Measurements from ENCODE around the gene CCDC191.

The CCDC191 gene

DNA sequence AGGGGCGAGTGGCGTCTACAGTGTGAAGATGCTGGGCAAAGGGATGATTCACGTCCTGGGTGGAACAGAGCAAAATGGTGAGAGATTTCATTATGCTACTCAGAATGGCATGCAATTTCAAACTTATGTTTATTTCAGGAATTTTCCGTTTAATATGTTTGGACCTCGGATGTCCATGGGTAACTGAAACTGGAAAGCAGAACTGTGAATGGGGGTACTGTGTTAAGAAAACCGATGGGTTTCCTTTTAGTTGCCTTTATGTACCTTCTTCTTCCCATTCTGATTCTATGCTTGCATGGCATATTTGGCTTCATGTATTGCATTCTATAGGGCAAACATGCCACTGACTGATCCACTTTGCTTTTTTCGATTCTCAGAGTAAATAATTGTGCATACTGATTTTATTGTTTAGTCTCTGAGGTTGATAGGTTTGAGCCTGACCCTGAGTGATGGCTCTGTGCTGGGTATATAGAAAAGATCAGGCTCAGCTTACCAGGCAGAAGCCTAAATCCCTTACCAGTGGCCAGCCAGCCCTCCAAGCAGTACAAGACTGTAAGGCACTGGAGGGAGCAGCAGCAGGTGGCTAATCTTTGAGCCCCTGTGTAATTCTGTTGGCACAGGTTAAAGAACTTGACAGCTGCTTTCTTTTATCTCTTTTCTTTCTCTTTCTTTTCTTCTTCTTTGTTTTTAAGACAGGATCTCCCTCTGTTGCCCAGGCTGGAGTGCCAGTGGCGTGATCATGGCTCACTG, 4.8 kb upstream of the CCDC191 start:
- TF ChIP-seq, protein P1, sequence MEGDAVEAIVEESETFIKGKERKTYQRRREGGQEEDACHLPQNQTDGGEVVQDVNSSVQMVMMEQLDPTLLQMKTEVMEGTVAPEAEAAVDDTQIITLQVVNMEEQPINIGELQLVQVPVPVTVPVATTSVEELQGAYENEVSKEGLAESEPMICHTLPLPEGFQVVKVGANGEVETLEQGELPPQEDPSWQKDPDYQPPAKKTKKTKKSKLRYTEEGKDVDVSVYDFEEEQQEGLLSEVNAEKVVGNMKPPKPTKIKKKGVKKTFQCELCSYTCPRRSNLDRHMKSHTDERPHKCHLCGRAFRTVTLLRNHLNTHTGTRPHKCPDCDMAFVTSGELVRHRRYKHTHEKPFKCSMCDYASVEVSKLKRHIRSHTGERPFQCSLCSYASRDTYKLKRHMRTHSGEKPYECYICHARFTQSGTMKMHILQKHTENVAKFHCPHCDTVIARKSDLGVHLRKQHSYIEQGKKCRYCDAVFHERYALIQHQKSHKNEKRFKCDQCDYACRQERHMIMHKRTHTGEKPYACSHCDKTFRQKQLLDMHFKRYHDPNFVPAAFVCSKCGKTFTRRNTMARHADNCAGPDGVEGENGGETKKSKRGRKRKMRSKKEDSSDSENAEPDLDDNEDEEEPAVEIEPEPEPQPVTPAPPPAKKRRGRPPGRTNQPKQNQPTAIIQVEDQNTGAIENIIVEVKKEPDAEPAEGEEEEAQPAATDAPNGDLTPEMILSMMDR (IDR thresholded peaks at IDR 0.05; ENCODE audit: control insufficient read depth, extremely low read depth, insufficient read depth): no peak
- DNase-seq (ENCODE audit: low read depth): no peak
- H3K4me3 ChIP-seq (ENCODE audit: low read depth, low read length): no peak overlapping the region

DNA sequence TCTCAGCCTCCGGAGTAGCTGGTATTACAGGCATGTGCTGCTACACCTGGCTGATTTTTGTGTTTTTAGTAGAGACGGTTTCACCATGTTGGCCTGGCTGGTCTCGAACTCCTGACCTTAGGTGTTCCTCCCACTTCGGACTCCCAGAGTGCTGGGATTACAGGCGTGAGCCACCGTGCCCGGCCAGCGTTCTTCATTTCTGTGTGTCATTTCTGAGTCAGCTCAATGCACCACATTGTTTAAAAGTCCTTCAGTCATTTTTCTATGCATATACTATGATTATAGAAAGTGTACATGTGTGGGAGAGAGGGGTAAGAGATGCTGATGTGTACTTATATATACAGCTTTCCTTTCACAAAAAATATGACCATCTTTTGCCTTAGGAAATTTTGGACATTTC, 2.3 kb upstream of the CCDC191 start:
- TF ChIP-seq, protein P1 (IDR thresholded peaks at IDR 0.05; ENCODE audit: control insufficient read depth, extremely low read depth, insufficient read depth): no peak
- DNase-seq (ENCODE audit: low read depth): no peak
- no peak overlapping the region for H3K4me3 ChIP-seq (ENCODE audit: low read depth, low read length)

DNA sequence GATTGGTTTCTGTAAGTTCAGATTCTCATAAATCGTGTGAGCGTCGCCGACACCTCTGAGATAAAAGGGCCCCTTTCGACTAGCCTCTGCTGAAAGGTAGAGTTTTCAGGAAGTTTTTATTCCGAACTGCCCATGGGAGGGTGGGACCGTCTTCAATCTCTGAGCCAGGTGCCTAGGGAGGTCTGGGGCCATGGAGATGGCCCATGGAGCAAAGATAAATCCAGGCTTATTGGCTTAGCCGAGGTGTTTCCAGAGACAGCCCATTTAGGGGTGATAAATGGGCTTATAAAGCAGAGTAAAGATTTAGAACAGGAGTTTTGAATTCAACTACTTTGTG, 653 bp upstream of the CCDC191 start:
- DNase-seq (ENCODE audit: low read depth): no peak
- peak overlapping the region; percentile 94 for H3K4me3 ChIP-seq (ENCODE audit: low read depth, low read length)
- TF ChIP-seq, protein P1 (IDR thresholded peaks at IDR 0.05; ENCODE audit: control insufficient read depth, extremely low read depth, insufficient read depth): no peak

DNA sequence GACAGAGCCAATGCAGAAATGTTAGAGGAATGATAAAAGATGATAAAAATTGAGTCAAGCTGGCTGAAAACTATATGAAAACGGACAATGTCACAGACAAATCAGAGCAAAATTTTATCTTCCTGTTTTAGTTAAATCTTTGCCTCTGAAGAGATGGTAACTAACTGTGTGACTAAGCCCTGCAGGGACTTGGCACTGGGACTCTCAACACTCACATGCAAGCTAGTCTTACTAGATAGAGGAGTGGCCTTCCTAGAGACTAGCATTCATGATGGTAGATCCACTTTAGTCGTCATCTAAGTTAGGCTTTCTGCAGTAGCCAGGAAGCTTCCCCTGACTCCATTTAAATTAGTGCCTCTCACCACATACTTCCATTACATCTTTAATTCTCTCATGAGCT, 4.1 kb downstream of the CCDC191 start:
- TF ChIP-seq, protein P1 (IDR thresholded peaks at IDR 0.05; ENCODE audit: control insufficient read depth, extremely low read depth, insufficient read depth): no peak
- no peak overlapping the region for H3K4me3 ChIP-seq (ENCODE audit: low read depth, low read length)
- no peak for DNase-seq (ENCODE audit: low read depth)

DNA sequence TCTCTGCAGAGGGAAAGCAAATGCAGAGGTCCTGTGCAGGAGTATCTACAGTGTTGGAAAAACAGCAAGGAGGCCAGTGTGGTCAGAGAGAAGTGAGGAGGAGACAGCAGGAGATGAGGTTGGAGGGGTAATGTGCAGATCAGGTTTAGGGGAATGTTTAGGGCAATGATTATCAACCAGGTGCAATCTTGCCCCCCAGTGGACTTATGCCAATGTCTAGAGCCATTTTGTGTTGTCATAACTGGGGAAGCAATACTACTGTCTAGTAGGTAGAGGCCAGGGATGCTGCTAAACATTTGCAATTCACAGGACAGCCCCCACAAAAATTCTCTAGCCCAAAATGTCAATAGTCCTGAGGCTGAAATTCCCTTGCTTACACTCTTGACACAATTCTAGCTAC, 13.1 kb downstream of the CCDC191 start:
- TF ChIP-seq, protein P1 (IDR thresholded peaks at IDR 0.05; ENCODE audit: control insufficient read depth, extremely low read depth, insufficient read depth): no peak
- H3K4me3 ChIP-seq (ENCODE audit: low read depth, low read length): no peak overlapping the region
- no peak for DNase-seq (ENCODE audit: low read depth)

DNA sequence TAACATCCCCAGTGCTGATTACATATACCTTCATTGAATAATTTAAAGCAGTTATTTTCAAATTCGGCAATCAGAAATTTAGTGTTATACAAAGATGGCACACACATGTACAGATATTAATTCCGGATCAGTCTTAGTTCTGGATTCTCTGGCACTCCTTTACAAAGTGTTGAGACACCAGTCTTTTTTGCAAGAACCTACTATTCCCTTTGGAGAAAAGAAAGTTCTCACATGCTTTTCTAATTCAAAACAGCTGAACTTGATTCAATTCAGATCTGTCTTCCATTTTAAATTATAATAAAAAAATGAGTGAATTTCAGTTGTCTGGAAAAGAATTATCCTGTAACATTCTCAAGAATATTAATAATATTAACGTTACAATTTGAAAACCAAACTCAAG, 20.4 kb downstream of the CCDC191 start:
- DNase-seq (ENCODE audit: low read depth): no peak
- H3K4me3 ChIP-seq (ENCODE audit: low read depth, low read length): no peak overlapping the region
- TF ChIP-seq, protein P1 (IDR thresholded peaks at IDR 0.05; ENCODE audit: control insufficient read depth, extremely low read depth, insufficient read depth): no peak

All from LNCaP clone FGC (cell line).